GM21367 (cell line): ENCODE data around the gene LTBP4.
"Not testable (repeated sequence)": the region's sequence is repeated elsewhere in the genome, so short reads cannot be mapped to it uniquely, and the experiment has no call there.

Experiments
- ATAC-seq: cut with Tn5 transposase; IDR thresholded peaks from one replicate; pipeline ENCODE4 v1.9.1; 2021; ENCODE audit not compliant: unreplicated experiment

LTBP4 gene, protein sequence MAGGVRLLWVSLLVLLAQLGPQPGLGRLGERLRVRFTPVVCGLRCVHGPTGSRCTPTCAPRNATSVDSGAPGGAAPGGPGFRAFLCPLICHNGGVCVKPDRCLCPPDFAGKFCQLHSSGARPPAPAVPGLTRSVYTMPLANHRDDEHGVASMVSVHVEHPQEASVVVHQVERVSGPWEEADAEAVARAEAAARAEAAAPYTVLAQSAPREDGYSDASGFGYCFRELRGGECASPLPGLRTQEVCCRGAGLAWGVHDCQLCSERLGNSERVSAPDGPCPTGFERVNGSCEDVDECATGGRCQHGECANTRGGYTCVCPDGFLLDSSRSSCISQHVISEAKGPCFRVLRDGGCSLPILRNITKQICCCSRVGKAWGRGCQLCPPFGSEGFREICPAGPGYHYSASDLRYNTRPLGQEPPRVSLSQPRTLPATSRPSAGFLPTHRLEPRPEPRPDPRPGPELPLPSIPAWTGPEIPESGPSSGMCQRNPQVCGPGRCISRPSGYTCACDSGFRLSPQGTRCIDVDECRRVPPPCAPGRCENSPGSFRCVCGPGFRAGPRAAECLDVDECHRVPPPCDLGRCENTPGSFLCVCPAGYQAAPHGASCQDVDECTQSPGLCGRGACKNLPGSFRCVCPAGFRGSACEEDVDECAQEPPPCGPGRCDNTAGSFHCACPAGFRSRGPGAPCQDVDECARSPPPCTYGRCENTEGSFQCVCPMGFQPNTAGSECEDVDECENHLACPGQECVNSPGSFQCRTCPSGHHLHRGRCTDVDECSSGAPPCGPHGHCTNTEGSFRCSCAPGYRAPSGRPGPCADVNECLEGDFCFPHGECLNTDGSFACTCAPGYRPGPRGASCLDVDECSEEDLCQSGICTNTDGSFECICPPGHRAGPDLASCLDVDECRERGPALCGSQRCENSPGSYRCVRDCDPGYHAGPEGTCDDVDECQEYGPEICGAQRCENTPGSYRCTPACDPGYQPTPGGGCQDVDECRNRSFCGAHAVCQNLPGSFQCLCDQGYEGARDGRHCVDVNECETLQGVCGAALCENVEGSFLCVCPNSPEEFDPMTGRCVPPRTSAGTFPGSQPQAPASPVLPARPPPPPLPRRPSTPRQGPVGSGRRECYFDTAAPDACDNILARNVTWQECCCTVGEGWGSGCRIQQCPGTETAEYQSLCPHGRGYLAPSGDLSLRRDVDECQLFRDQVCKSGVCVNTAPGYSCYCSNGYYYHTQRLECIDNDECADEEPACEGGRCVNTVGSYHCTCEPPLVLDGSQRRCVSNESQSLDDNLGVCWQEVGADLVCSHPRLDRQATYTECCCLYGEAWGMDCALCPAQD (N-terminal part only)

DNA sequence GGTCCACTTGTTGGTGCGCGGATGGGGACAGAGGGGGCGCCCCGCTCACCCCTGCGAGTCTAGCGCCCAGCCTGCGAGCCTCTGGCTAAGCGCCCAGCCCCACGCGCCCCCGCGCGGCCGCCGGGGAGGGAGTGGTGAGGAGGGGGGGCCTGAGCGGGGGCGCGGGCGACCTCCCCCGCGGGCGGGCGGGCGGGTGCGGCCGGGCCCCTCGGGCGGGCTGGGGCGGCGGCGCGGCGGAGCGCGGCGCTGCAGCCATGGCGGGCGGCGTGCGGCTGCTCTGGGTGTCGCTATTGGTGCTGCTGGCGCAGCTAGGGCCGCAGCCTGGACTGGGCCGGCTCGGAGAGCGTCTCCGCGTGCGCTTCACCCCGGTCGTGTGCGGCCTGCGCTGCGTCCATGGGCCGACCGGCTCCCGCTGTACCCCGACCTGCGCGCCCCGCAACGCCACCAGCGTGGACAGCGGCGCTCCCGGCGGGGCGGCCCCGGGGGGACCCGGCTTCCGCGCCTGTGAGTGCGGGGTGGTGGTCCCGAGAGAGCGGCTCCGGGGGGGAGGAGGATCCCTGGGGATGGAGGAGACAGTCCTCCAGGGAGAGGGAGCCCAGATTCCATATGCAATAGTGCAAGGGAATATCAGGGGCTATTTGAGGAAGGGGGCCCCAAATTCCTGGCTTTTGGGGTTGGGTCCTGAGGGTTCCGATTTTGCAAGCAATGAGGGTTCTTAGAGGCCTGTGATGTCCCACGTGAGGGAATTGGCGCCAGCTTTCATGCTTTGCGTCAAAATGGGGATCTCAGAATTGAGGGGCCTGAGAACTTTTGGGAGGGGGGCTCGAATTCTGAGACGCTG is at the start of gene LTBP4:
Gene LTBP4 (plus strand): TSS at position 236 of the 841 bp plus-strand sequence. CDS start 19 bp downstream, at position 255.
- no peak for ATAC-seq

DNA sequence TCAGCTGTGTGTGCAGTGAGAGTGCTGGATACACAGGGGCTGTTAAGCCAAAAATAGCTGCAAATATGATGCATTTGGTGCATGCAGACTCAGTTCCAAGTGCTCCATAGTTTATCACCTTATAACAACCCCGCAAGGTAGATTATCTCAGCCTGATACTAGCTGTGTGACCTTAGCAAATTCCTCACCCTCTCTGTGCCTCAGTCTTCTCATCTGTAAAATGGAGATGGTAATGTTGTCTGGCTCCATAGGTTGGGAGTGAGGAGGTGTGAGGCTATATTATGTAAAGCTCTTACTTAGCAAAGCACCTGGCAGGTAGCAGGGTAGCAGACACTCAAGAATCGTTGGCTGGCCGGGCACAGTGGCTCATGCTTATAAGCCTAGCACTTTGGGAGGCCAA is 48.3 kb upstream of the LTBP4 start:
- no peak for ATAC-seq

GRCh38 chr19:40553885-40554857 is 47.0 kb upstream of the LTBP4 start:
- no peak for ATAC-seq

DNA sequence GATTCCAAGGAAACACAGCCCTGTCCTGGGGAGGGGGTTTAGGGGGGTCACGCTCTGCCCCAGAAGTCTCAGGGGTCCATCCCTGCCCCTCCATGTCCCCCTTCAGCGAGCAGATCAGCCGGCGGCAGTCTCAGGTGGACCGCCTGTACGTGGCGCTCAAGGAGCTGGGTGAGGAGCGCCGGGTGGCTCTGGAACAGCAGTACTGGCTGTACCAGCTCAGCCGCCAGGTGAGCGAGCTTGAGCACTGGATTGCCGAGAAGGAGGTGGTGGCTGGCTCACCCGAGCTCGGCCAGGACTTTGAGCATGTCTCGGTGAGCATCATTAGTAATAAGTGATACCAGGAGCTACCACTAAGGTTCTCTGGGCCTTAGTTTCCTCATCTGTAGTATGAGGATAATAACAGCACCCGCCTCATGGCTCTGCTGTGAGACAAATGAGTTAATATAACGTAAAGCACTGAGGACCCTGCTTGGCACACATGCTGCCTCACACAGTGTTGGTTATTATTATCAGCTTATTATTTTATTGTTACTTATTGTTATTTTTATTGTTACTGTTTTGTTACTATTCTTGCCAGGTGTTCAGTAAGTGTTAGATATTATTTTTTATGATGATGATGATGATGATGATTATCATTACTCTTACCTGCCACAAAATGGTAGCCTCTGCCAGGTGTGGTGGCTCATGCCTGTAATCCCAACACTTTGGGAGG is 45.0 kb upstream of the LTBP4 start:
- no peak for ATAC-seq

DNA sequence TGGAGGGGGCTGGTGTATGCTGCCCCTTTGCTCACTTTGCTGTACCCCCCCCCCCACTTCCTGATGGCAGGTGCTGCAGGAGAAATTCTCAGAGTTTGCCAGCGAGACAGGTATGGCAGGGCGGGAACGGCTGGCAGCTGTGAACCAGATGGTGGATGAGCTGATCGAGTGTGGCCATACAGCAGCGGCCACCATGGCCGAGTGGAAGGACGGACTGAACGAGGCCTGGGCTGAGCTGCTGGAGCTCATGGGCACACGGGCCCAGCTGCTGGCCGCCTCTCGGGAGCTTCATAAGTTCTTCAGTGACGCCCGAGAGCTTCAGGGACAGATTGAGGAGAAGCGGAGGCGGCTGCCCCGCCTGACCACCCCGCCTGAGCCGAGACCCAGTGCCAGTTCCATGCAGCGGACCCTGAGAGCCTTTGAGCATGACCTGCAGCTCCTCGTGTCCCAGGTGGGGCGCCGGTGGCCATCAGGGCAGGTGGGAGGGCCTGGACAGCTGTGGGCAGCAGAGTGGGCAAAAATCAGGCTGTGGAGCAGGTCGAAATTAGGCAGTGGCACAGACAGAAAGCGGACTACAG is 44.1 kb upstream of the LTBP4 start:
- no peak for ATAC-seq

GRCh38 chr19:40559394-40559793 is 41.8 kb upstream of the LTBP4 start:
- no peak for ATAC-seq

GRCh38 chr19:40560092-40560507 is 41.1 kb upstream of the LTBP4 start:
- no peak for ATAC-seq

- ATAC-seq, result no peak
Measured at GRCh38 chr19:40561947-40562346, 39.2 kb upstream of the LTBP4 start.

DNA sequence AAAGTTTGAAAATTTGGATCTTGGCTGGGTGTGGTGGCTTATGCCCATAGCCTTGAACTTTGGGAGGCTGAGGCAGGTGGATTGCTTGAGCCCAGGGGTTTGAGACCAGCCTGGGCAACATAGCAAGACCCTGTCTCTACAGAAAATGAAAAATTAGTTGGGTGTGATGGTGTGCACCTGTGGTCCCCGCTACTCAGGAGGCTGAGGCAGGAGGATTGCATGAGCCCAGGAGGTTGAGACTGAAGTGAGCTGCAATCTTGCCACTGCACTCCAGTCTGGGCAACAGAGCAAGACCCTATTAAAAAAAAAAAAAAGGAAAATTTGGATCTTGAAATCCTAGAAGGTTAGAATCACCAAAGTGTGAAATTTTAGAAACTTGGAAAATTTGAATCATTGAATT is 36.6 kb upstream of the LTBP4 start:
- not testable (repeated sequence) for ATAC-seq

- no peak for ATAC-seq
Measured at GRCh38 chr19:40565355-40565754, 35.8 kb upstream of the LTBP4 start.

DNA sequence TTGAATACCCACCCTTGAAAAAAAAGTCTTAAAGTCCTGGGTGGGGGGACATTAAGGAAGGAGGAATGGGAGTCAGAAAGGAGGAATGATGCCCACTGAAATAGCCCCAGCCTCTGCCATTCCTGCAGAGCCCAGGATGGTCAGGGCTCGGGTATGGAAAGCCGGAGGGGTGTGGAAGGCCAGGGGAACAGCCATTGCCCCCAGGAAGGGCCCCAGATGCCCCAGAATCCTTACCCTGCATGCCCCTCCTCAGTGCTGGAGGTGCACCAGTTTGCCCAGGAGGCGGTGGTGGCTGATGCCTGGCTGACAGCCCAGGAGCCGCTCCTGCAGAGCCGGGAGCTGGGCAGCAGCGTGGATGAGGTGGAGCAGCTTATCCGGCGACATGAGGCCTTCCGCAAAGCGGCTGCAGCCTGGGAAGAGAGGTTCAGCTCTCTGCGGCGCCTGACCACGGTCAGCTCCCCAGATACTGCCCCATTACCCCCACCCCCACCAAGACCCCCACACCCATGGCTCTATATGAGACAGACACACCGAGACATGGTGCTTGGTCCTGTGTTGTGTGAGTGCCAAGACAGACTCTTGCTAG is 35.2 kb upstream of the LTBP4 start:
- ATAC-seq, result no peak

GRCh38 chr19:40567040-40567749 is 34.0 kb upstream of the LTBP4 start:
- ATAC-seq, result no peak

DNA sequence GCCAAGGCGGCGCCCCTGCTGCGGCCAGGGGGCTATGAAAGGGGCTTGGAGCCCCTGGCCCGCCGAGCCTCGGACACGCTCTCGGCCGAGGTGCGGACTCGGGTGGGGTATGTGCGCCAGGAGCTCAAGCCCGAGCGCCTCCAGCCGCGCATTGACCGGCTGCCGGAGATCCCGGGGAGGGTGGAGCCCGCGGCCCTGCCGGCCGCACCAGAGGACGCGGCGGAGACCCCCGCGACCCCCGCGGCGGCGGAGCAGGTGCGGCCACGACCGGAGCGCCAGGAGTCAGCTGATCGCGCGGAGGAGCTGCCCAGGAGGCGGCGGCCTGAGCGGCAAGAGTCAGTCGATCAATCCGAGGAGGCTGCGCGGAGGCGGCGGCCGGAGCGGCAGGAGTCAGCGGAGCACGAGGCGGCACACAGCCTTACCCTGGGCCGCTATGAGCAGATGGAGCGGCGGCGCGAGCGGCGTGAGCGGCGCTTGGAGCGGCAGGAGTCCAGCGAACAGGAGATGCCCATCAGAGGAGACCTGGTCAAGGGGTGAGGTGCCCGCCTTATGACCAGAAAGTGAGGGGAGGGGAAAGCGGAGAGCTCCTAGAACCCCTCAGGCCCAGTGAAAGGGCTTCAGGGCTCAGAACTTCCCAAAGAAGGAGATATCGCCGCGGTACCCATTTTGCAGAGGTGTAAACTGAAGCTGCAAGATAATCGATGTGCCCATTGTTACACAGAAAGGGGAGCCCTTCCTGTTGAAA is 33.2 kb upstream of the LTBP4 start:
- no peak for ATAC-seq

DNA sequence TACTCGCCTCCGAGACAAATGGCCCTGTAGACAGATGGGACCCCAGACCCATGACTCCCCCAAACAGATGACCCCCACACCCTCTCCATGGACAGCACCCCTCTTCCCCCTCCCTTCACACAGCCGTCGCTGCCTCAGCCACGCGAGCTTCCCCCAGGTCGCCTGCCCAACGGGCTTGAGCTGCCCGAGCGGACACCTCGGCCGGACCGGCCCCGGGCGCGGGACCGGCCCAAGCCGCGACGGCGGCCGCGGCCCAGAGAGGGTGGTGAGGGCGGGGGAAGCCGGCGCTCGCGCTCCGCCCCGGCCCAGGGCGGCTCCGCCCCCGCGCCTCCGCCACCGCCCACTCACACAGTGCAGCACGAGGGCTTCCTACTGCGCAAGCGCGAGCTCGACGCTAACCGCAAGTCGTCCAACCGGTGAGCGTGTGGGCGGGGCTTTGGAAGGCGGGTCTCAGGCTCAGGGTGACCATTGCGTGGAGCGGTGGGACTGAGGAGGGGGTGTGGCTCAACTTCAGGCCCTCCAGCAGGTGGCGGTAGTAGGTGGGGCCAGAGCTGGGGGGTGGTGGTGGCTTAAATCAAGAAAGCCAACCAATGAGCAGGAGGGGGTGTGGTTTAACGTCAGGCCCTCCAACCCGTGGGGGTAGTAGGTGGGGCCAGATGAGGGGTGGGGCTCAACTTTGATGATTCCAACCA is 30.7 kb upstream of the LTBP4 start:
- ATAC-seq, result peak; percentile 60

DNA sequence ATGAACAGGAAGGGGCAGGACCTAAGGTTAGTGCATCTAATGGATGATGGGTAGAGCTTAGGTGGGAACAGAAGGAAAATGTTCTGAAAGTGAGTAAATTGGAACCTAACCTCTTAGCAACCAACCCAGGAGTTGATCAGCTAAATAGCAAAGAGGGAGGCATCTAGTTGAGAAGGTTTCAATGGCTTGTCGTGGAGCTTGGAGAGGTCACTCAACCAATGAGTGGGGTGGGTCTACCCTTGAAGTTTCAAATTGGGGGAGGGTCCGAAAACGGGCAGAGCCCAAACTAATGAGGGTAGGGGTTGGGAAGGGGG is 30.2 kb upstream of the LTBP4 start:
- no peak for ATAC-seq
